Caco-2 (cell line): ENCODE measurements around the gene SLC25A39. TPM values are rescaled to one million over a fixed set of nuclear protein-coding genes. Genes with fewer than 3 reads are reported as not detected.
"Not testable (repeated sequence)": the region's sequence is repeated elsewhere in the genome, so short reads cannot be mapped to it uniquely, and the experiment has no call there.

ENCODE experiments used
- BruUV-seq: library from RNA; stranded (reverse); fragments of 400-500 nt; replicated peaks from 2 replicates; lab custom pipeline; 2021; lab: Mats Ljungman, UMichigan
- CTCF ChIA-PET: fragments of 300-600 bp; sonication (Branson Sonifier 250); formaldehyde crosslinking; loops from one replicate; lab custom pipeline; 2022; ENCODE audit warnings: antibody characterized with exemption; lab: Charles Lee
- POLR2A ChIA-PET: fragments of 300-600 bp; sonication (Branson Sonifier 250); formaldehyde crosslinking; loops from one replicate; lab custom pipeline; 2022; ENCODE audit warnings: antibody characterized with exemption; lab: Charles Lee
- DNase-seq, 2 experiments: peaks; one replicate each; pipeline versions ENCODE4 v3.0.0 to v3.0.0-alpha.2; 2020 to 2022
- H3K27me3 ChIP-seq: replicated peaks from 2 replicates; pipeline ENCODE4 v1.6.0; 2011; ENCODE audit warnings: low read length; ENCODE audit not compliant: control insufficient read depth, insufficient read depth
- H3K36me3 ChIP-seq: 2 replicates; pipeline ENCODE4 v1.5.1; 2011; ENCODE audit warnings: low read length; ENCODE audit not compliant: control insufficient read depth, insufficient read depth
- H3K4me1 ChIP-seq: fragments of 250-450 bp; sonication (Bioruptor Pico); 2 replicates; pipeline ENCODE4 v1.5.1; 2020; ENCODE audit warnings: mild to moderate bottlenecking
- H3K4me3 ChIP-seq: 2 replicates; pipeline ENCODE4 v1.5.1; 2011; ENCODE audit warnings: low read depth, mild to moderate bottlenecking, control low read depth, low read length
- H3K9me3 ChIP-seq: fragments of 250-450 bp; sonication (Bioruptor Pico); 2 replicates; pipeline ENCODE4 v1.5.1; 2020; ENCODE audit warnings: mild to moderate bottlenecking, moderate library complexity
- H3K27ac Mint-ChIP-seq: one replicate; pipeline ENCODE4 v1.8.0; 2022; ENCODE audit warnings: mixed read lengths; ENCODE audit not compliant: unreplicated experiment
- H3K27me3 Mint-ChIP-seq: one replicate; pipeline ENCODE4 v1.8.0; 2022; ENCODE audit warnings: mixed read lengths; ENCODE audit not compliant: insufficient read depth, unreplicated experiment
- H3K36me3 Mint-ChIP-seq: one replicate; pipeline ENCODE4 v1.8.0; 2022; ENCODE audit warnings: mild to moderate bottlenecking, mixed read lengths; ENCODE audit not compliant: insufficient read depth, unreplicated experiment
- H3K4me1 Mint-ChIP-seq: one replicate; pipeline ENCODE4 v1.8.0; 2022; ENCODE audit warnings: low read depth, mixed read lengths; ENCODE audit not compliant: unreplicated experiment
- H3K4me3 Mint-ChIP-seq: one replicate; pipeline ENCODE4 v1.8.0; 2022; ENCODE audit warnings: mild to moderate bottlenecking, moderate library complexity, mixed read lengths; ENCODE audit not compliant: unreplicated experiment
- H3K9me3 Mint-ChIP-seq: one replicate; pipeline ENCODE4 v1.8.0; 2022; ENCODE audit warnings: mixed read lengths; ENCODE audit not compliant: unreplicated experiment
- CTCF ChIP-seq, 2 experiments: fragments of 200-600 bp in 1 of 2; IDR thresholded peaks; 1 replicate in 1 of 2; 2 replicates in 1 of 2; pipeline versions ENCODE4 v1.5.1 to v1.8.0; 2011 to 2022; ENCODE audit warnings: antibody characterized with exemption in 1 of 2, control low read depth in 1 of 2, inconsistent platforms in 1 of 2, low read depth in 1 of 2, low read length in 1 of 2, mild to moderate bottlenecking in 1 of 2, moderate library complexity in 1 of 2; ENCODE audit not compliant: insufficient read depth in 1 of 2, severe bottlenecking in 1 of 2, unreplicated experiment in 1 of 2
- intact Hi-C: fragments of 100-400 bp; cut with micrococcal nuclease; formaldehyde crosslinking; loops from one replicate; pipeline ENCODE4 v1.10.0; 2022; ENCODE audit not compliant: unreplicated experiment
- total RNA-seq: library from RNA; stranded (reverse); gene quantifications from 2 replicates; pipeline ENCODE4 v1.2.3, GENCODE V29; 2022

The SLC25A39 gene
- total RNA-seq, 1 experiment from 2014 or later = 155 TPM

GRCh38 chr17:44331249-44331760 is 6.7 kb upstream of the SLC25A39 start:
- Histone ChIP-seq H3K27me3 (no peaks in the 10 kb centered on the region; the same call in 1 of the 2 replicates), H3K4me3 (no peak overlapping the region), H3K9me3 (no peaks in the 10 kb centered on the region), H3K36me3 (no peaks in the 10 kb centered on the region), H3K4me1 (peaks cover 8% of the 10 kb centered on the region)
- Mint-ChIP-seq H3K9me3 (no peaks in the 10 kb centered on the region), H3K27me3 (no peaks in the 10 kb centered on the region), H3K4me1 (no peaks in the 10 kb centered on the region), H3K27ac (no peak overlapping the region), H3K36me3 (peaks cover 5% of the 10 kb centered on the region), H3K4me3 (no peak overlapping the region)
- BruUV-seq = no TSS peak
- peak; percentile 65 to 87 for TF ChIP-seq CTCF (IDR thresholded peaks at IDR 0.05; ENCODE audit: insufficient read depth in 1 of 2, low read depth in 1 of 2, low read length in 1 of 2, severe bottlenecking in 1 of 2, unreplicated experiment in 1 of 2)
- POLR2A ChIA-PET = interaction anchor here (0.5 kb wide), 1 partner anchor 112 kb away, joined by 5 read pairs; the partner anchor contains the start of gene UBTF
- CTCF ChIA-PET = interaction anchor here (0.5 to 1.1 kb wide), 5 partner anchors 14 to 388 kb away, joined by 3 to 5 read pairs (median 3); partner anchors contain the start of gene GRN
- DNase-seq = peak; percentile 81 to 89
- intact Hi-C loops = loop anchor here (1.0 to 2.0 kb wide), 2 partner anchors 14 to 133 kb away; partner anchors contain the start of genes ATXN7L3 and GRN

GRCh38 chr17:44330263-44330662 is 5.6 kb upstream of the SLC25A39 start:
- DNase-seq, H3K4me3 Mint-ChIP-seq, BruUV-seq, H3K27me3 Mint-ChIP-seq, H3K9me3 Mint-ChIP-seq, H3K36me3 ChIP-seq, H3K4me1 ChIP-seq, H3K27me3 ChIP-seq, POLR2A ChIA-PET, H3K27ac Mint-ChIP-seq, H3K4me3 ChIP-seq, H3K36me3 Mint-ChIP-seq, H3K4me1 Mint-ChIP-seq, H3K9me3 ChIP-seq: not testable (repeated sequence)
- CTCF ChIA-PET = interaction anchor here (0.8 to 1.1 kb wide), 2 partner anchors 15 to 139 kb away, joined by 3 to 5 read pairs; partner anchors contain the start of gene GRN
- intact Hi-C loops = loop anchor here (2.0 kb wide), 1 partner anchor 131 kb away; the partner anchor contains the start of gene ATXN7L3

- H3K36me3 ChIP-seq, H3K4me1 Mint-ChIP-seq, POLR2A ChIA-PET, H3K9me3 ChIP-seq, intact Hi-C loops, H3K4me3 Mint-ChIP-seq, DNase-seq, H3K4me1 ChIP-seq, H3K9me3 Mint-ChIP-seq, H3K27me3 Mint-ChIP-seq, H3K4me3 ChIP-seq, H3K27me3 ChIP-seq, BruUV-seq, H3K27ac Mint-ChIP-seq: not testable (repeated sequence)
- CTCF ChIA-PET = interaction anchor here (0.7 kb wide), 1 partner anchor 21 kb away, joined by 4 read pairs; no protein-coding TSS in a partner anchor
- H3K36me3 Mint-ChIP-seq = peaks cover 13% of the 10 kb centered on the region
Measured at GRCh38 chr17:44329516-44329915, 4.9 kb upstream of the SLC25A39 start.

GRCh38 chr17:44327715-44328449 is 3.3 kb upstream of the SLC25A39 start:
- Mint-ChIP-seq H3K4me1 (no peaks in the 10 kb centered on the region), H3K9me3 (no peaks in the 10 kb centered on the region), H3K27ac (no peak overlapping the region), H3K36me3 (peaks cover 13% of the 10 kb centered on the region), H3K4me3 (no peak overlapping the region), H3K27me3 (no peaks in the 10 kb centered on the region)
- ChIA-PET CTCF (interaction anchor here (0.6 kb wide), 2 partner anchors 82 to 481 kb away, joined by 3 to 7 read pairs; no protein-coding TSS in a partner anchor), POLR2A (interaction anchor here (0.6 kb wide), 1 partner anchor 129 kb away, joined by 6 read pairs; no protein-coding TSS in a partner anchor)
- Histone ChIP-seq H3K36me3 (no peaks in the 10 kb centered on the region), H3K9me3 (no peaks in the 10 kb centered on the region), H3K27me3 (no peaks in the 10 kb centered on the region), H3K4me1 (peaks cover 8% of the 10 kb centered on the region), H3K4me3 (no peak overlapping the region)
- DNase-seq = no peak
- intact Hi-C loops = no loop called here
- TF ChIP-seq CTCF (IDR thresholded peaks at IDR 0.05; ENCODE audit: insufficient read depth in 1 of 2, low read depth in 1 of 2, low read length in 1 of 2, severe bottlenecking in 1 of 2, unreplicated experiment in 1 of 2) = no peak
- BruUV-seq = no TSS peak
